Measurements from ENCODE around the gene BMF.

GRCh38 chr15:40064231-40064894 lies 44.3 kb downstream of the BMF start:
- TF ChIP-seq CTCF (conservative IDR thresholded peaks at IDR 0.05; ENCODE audit: low read length) (no peak), EZH2phosphoT487 (IDR thresholded peaks at IDR 0.05; ENCODE audit: borderline replicate concordance, low read depth, low read length) (no peak)
